ENCODE results near the gene RFC4. TPM values are rescaled to one million over a fixed set of nuclear protein-coding genes. Genes with fewer than 3 reads are reported as not detected.

Gene RFC4
- total RNA-seq, 1 donor: 48.4 TPM

DNA sequence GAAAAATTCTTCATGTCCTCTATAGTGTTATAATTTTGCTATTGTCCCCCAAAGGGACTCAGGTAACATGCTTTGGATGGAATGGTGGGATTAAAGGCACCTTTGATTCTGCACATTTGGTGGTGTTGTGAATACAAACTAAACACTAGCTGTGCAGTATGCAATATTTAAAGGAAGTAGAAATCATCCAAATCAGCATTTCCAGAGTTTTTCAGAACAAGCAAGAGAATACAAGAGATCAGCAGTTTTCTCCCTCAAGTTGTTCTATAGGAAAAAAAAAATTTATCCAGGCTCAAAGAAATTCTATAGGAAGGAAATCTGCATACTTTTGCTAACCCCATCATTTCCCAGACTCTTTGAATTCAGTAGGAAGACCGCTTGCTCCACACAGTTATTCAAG is 26.0 kb upstream of the RFC4 start:
- no peak for DNase-seq (ENCODE audit: low read depth)
- no peak overlapping the region for H3K4me3 ChIP-seq (ENCODE audit: low read depth, low read length)
- TF ChIP-seq, protein P1, sequence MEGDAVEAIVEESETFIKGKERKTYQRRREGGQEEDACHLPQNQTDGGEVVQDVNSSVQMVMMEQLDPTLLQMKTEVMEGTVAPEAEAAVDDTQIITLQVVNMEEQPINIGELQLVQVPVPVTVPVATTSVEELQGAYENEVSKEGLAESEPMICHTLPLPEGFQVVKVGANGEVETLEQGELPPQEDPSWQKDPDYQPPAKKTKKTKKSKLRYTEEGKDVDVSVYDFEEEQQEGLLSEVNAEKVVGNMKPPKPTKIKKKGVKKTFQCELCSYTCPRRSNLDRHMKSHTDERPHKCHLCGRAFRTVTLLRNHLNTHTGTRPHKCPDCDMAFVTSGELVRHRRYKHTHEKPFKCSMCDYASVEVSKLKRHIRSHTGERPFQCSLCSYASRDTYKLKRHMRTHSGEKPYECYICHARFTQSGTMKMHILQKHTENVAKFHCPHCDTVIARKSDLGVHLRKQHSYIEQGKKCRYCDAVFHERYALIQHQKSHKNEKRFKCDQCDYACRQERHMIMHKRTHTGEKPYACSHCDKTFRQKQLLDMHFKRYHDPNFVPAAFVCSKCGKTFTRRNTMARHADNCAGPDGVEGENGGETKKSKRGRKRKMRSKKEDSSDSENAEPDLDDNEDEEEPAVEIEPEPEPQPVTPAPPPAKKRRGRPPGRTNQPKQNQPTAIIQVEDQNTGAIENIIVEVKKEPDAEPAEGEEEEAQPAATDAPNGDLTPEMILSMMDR (IDR thresholded peaks at IDR 0.05; ENCODE audit: insufficient read depth, low read length): no peak

DNA sequence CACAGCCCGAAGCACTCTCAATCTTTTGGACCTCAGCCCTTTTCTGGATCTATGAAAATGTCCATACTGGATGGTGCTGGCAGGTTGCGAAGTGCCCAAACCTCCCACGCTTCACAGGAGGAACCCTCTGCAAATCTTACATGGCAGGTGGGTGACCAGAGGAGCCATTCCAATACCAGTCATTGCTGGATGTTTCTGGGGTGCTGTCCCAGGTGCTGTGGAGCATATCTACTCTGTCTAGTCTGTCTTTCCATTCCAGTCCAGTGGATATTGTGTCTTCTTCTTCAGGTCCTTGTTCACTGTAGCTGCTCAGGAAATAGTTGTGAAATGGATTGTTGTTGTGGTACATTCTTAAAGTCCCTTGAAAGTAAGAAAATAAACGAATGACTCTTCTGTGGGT is 25.5 kb upstream of the RFC4 start:
- TF ChIP-seq, protein P1 (IDR thresholded peaks at IDR 0.05; ENCODE audit: insufficient read depth, low read length): no peak
- no peak overlapping the region for H3K4me3 ChIP-seq (ENCODE audit: low read depth, low read length)
- no peak for DNase-seq (ENCODE audit: low read depth)

DNA sequence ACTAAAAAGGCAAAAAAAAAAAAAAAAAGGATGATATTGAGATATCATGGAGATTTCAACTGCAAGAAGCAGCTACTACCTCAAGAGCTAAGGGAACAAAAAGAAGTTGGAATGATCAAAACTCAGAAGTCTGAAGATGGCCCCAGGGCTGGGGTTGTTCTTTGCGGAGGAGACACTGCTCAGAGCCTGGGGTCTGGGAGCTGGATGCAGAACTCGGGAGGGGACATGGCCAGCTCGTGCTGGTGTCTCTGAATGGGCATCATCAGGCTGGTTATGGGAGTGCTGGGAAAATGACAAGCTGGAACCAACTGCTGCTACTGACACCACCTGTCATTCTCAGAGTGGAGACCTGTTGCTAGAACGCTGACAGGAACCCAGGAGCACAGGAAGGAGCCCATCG is 22.1 kb upstream of the RFC4 start:
- TF ChIP-seq, protein P1 (IDR thresholded peaks at IDR 0.05; ENCODE audit: insufficient read depth, low read length): no peak
- H3K4me3 ChIP-seq (ENCODE audit: low read depth, low read length): no peak overlapping the region
- DNase-seq (ENCODE audit: low read depth): no peak

DNA sequence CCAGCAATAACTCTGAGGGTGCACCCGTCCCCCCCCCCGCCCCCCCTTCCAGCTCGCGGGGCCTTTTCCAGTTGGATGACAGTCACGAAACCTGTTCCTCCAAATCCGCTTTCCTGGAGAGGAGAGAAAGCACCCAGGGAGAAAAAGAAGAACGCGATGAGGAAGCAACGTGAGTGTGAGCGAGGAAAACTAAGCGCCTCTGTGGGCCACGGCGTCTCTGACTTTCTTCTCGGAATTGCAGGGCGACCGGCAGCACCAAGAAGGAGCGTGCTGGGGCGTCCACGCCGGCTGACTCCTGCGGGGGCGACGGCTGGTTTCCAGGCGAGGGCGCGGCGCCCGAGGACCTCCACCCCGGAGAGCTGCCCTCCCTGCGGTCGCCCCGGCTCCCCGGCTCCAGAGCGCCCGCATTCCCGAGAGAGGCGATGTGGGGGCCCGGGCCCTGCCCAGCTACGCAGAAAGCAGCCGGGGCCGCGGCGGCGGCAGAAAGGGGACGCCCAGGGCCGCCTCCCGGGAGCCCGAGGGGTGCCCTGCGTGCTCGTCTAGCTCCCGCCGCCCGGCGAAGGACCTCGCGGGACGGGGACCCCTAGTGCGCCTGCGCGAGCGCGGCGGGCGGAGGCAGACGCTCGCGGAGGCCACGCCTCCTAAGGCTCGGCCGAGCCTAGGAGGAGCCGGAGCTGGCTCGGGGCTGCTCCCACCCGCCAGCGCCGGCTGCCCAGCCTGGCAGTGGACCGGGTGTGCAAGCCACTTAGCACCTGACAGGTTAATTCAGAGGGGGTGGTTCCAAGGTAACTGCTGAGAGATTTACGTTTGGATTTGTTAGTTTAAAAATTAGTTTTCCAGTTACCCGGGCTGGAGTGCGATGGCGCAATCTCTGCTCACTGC is 20.9 kb upstream of the RFC4 start:
- peak overlapping the region; percentile 72 for H3K4me3 ChIP-seq (ENCODE audit: low read depth, low read length)
- TF ChIP-seq, protein P1 (IDR thresholded peaks at IDR 0.05; ENCODE audit: insufficient read depth, low read length): no peak
- peak; percentile 72 for DNase-seq (ENCODE audit: low read depth)

DNA sequence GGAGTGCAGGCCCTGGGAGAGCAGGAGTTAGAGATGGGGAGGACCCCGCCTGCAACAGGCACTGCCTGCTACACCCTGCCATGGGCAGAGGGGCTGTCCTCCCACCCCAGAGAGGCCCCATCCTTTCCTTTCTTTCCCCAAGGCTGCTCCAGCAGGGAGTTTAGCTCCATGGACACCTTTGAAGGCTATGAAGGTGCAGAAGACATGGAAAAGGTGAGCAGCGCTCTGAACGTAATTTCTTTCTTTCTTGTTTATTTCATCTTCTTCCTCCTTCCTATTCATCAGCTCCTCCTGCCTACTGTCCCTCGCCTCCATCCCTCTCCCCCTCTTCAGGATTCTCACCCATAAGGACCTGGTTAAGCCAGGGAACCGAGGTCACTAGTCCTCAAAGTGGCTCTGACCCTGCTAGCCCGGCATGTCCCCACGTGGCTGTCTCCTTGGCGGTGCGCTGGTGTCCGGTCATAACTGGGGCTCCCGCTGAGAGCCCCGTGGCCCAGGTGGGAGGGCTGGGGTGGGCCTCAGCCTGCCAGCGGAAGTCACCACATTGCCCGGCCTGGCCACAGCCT is 20.2 kb upstream of the RFC4 start:
- peak overlapping the region; percentile 72 for H3K4me3 ChIP-seq (ENCODE audit: low read depth, low read length)
- no peak for DNase-seq (ENCODE audit: low read depth)
- TF ChIP-seq, protein P1 (IDR thresholded peaks at IDR 0.05; ENCODE audit: insufficient read depth, low read length): no peak

DNA sequence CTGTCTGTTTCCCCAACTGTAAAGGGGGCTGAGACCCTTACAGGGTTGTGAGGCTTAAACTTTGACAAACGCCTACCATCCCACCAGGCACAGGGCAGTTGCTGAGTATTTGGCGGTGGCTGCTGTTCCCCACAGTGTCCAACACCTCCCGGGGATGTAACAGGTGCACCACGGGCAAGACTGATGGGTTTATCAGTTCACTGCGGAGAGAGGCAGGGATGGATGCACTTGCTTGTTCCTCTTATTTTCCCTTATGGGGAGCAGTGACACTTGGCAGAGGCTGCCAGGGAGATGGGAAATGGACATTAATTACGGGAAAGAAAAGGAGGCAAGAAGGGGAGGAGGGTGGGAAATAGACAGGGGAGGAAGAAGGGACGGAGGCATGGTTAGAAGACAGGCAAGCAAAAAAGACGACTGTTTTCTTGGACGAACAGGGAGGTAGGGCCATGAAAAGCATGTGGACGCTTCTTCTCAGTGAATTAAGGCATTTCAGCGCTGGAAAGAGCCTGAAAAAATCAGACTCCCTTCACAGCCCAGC is 19.7 kb upstream of the RFC4 start:
- no peak for DNase-seq (ENCODE audit: low read depth)
- peak overlapping the region; percentile 72 for H3K4me3 ChIP-seq (ENCODE audit: low read depth, low read length)

More for the DNA sequence above, 19.7 kb upstream of the RFC4 start:
- TF ChIP-seq, protein P1 (IDR thresholded peaks at IDR 0.05; ENCODE audit: insufficient read depth, low read length): no peak

Measured in fibroblast of the aortic adventitia (primary cell).